ENCODE results near the gene MAP2K5.

- TF ChIP-seq CTCF (IDR thresholded peaks at IDR 0.05; ENCODE audit: low read depth, low read length, missing input control) (no peak), FOXA1 (IDR thresholded peaks at IDR 0.05) (no peak), RAD21 (IDR thresholded peaks at IDR 0.05) (no peak), JUND (IDR thresholded peaks at IDR 0.05) (no peak)
These were observed 136.5 kb downstream of the MAP2K5 start for GRCh38 chr15:67678993-67679392.

Measured in liver (tissue), 3 donors.